ENCODE measurements around the gene DENND4A.

DNA sequence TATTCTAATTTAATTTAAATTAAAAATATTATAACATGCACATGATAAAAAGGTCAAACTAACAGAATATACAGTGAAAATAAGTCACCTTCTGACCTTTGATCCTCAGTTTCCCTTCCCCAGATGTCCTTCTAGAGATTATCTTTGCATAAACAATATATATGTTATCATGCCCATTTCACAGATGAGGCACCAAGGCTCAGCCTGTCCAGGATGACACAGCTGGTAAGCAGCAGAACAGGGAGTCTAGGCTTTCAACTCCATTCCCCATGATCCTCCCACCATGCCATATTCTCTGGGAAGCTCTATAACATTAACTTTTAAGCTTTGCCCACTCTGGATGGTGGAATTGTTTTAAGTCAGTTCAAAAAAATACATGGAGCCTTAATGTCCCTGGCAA is 169.0 kb downstream of the DENND4A start:
- TF ChIP-seq, protein P1, sequence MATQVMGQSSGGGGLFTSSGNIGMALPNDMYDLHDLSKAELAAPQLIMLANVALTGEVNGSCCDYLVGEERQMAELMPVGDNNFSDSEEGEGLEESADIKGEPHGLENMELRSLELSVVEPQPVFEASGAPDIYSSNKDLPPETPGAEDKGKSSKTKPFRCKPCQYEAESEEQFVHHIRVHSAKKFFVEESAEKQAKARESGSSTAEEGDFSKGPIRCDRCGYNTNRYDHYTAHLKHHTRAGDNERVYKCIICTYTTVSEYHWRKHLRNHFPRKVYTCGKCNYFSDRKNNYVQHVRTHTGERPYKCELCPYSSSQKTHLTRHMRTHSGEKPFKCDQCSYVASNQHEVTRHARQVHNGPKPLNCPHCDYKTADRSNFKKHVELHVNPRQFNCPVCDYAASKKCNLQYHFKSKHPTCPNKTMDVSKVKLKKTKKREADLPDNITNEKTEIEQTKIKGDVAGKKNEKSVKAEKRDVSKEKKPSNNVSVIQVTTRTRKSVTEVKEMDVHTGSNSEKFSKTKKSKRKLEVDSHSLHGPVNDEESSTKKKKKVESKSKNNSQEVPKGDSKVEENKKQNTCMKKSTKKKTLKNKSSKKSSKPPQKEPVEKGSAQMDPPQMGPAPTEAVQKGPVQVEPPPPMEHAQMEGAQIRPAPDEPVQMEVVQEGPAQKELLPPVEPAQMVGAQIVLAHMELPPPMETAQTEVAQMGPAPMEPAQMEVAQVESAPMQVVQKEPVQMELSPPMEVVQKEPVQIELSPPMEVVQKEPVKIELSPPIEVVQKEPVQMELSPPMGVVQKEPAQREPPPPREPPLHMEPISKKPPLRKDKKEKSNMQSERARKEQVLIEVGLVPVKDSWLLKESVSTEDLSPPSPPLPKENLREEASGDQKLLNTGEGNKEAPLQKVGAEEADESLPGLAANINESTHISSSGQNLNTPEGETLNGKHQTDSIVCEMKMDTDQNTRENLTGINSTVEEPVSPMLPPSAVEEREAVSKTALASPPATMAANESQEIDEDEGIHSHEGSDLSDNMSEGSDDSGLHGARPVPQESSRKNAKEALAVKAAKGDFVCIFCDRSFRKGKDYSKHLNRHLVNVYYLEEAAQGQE (IDR thresholded peaks at IDR 0.05): no peak
- TF ChIP-seq BHLHE40 (IDR thresholded peaks at IDR 0.05; ENCODE audit: low read depth, low read length) (no peak), NR3C1 (IDR thresholded peaks at IDR 0.05) (no peak), SREBF2 (IDR thresholded peaks at IDR 0.05) (no peak), POLR2A (IDR thresholded peaks at IDR 0.05; ENCODE audit: low read length) (no peak), MAFK (IDR thresholded peaks at IDR 0.05; ENCODE audit: partially characterized antibody) (no peak), SMC3 (IDR thresholded peaks at IDR 0.05) (no peak)
